Esophagus muscularis mucosa (tissue), 3 donors: Measurements from ENCODE around the gene ATP10A.

Experiments used
- CTCF ChIP-seq, 3 experiments: fragments of 200-600 bp in 2 of 3; fragments of 450-650 bp in 1 of 3; sonication (generic) in 2 of 3; IDR thresholded peaks; one replicate each; pipeline ENCODE4 v1.5.1; 2017 to 2019; ENCODE audit warnings: antibody characterized with exemption in 3 of 3, mild to moderate bottlenecking in 2 of 3, moderate library complexity in 1 of 3
- POLR2A ChIP-seq: fragments of 450-650 bp; IDR thresholded peaks from one replicate; pipeline ENCODE4 v1.6.1; 2017; ENCODE audit warnings: antibody characterized with exemption, moderate library complexity, mild to moderate bottlenecking, low read depth
- POLR2AphosphoS5 ChIP-seq, 2 donors: sonication (generic); formaldehyde crosslinking; IDR thresholded peaks; one replicate each; pipeline ENCODE4 v1.6.1; 2017; ENCODE audit warnings: antibody characterized with exemption in 2 of 2

- TF ChIP-seq CTCF (IDR thresholded peaks at IDR 0.05) = no peak
- TF ChIP-seq POLR2A = no peak
- TF ChIP-seq POLR2AphosphoS5 (IDR thresholded peaks at IDR 0.05) = no peak
These were observed 88.3 kb downstream of the ATP10A start for GRCh38 chr15:25774871-25775270.
